RWPE1 (cell line): ENCODE results near the gene AASDHPPT.

Experiments
- CTCF ChIA-PET: fragments of 350-600 bp; sonication (Branson Sonifier 250); formaldehyde crosslinking; extraction: SDS; loops from one replicate; lab custom pipeline; 2021; lab: Yijun Ruan, JAX
- POLR2A ChIA-PET: fragments of 400-600 bp; formaldehyde crosslinking; extraction: SDS; loops from one replicate; lab custom pipeline; 2020; ENCODE audit warnings: antibody characterized with exemption; ENCODE audit not compliant: low non-redundant PET; lab: Yijun Ruan, JAX
- DNase-seq: peaks from one replicate; pipeline ENCODE4 v3.0.0; 2012; ENCODE audit warnings: low spot score
- H3K27ac ChIP-seq: fragments of 450-650 bp; 2 replicates; pipeline ENCODE4 v1.5.1; 2017
- CTCF ChIP-seq: fragments of 450-650 bp; conservative IDR thresholded peaks from 2 replicates; pipeline ENCODE4 v1.5.1; 2017; ENCODE audit warnings: low read depth, mild to moderate bottlenecking

AASDHPPT gene

GRCh38 chr11:106121570-106122320 is 44.3 kb downstream of the AASDHPPT start:
- CTCF ChIA-PET = no interaction called here
- no peak for DNase-seq
- POLR2A ChIA-PET = no interaction called here
- TF ChIP-seq CTCF = no peak
- H3K27ac ChIP-seq = no peak overlapping the region

GRCh38 chr11:106127604-106128003 is 50.1 kb downstream of the AASDHPPT start:
- POLR2A ChIA-PET = no interaction called here
- no peak for TF ChIP-seq CTCF
- no peak overlapping the region for H3K27ac ChIP-seq
- no peak for DNase-seq
- CTCF ChIA-PET = no interaction called here

GRCh38 chr11:106128740-106129139 is 51.3 kb downstream of the AASDHPPT start:
- CTCF ChIA-PET = interaction anchor here (0.7 kb wide), 1 partner anchor 110 kb away, joined by 4 read pairs; no protein-coding TSS in a partner anchor
- DNase-seq = no peak
- no peak overlapping the region for H3K27ac ChIP-seq
- TF ChIP-seq CTCF = no peak
- POLR2A ChIA-PET = interaction anchor here (0.6 kb wide), 1 partner anchor 464 kb away, joined by 3 read pairs; no protein-coding TSS in a partner anchor

GRCh38 chr11:106131998-106132397 is 54.5 kb downstream of the AASDHPPT start:
- H3K27ac ChIP-seq = no peak overlapping the region
- TF ChIP-seq CTCF = no peak
- ChIA-PET CTCF (no interaction called here), POLR2A (no interaction called here)
- no peak for DNase-seq

GRCh38 chr11:106132582-106133354 is 55.3 kb downstream of the AASDHPPT start:
- CTCF ChIA-PET = interaction anchor here (0.6 to 1.1 kb wide), 2 partner anchors 12 to 46 kb away, joined by 4 read pairs; no protein-coding TSS in a partner anchor
- no peak for DNase-seq
- no peak overlapping the region for H3K27ac ChIP-seq
- POLR2A ChIA-PET = no interaction called here
- no peak for TF ChIP-seq CTCF

GRCh38 chr11:106133529-106133928 is 56.1 kb downstream of the AASDHPPT start:
- no peak overlapping the region for H3K27ac ChIP-seq
- TF ChIP-seq CTCF = 0 out of 2 replicates have a peak, but pooled peaks have one; percentile 15
- DNase-seq = no peak
- ChIA-PET CTCF (interaction anchor here (0.6 to 1.1 kb wide), 3 partner anchors 11 to 47 kb away, joined by 4 to 6 read pairs (median 4); no protein-coding TSS in a partner anchor), POLR2A (no interaction called here)
